Peyer's patch (tissue), 4 donors: ENCODE data around the gene ECPAS.

ENCODE experiments used
- CTCF ChIP-seq, 6 experiments: fragments of 450-650 bp in 4 of 6; fragments of 200-600 bp in 2 of 6; sonication (generic) in 1 of 6; IDR thresholded peaks; one replicate each; pipeline ENCODE4 v1.5.1; 2017 to 2019; ENCODE audit warnings: antibody characterized with exemption in 6 of 6, mild to moderate bottlenecking in 3 of 6, moderate library complexity in 1 of 6
- POLR2A ChIP-seq, 2 donors: fragments of 450-650 bp; IDR thresholded peaks; one replicate each; pipeline ENCODE4 v1.5.1; 2017; ENCODE audit warnings: antibody characterized with exemption in 2 of 2, mild to moderate bottlenecking in 2 of 2, moderate library complexity in 2 of 2

GRCh38 chr9:111400564-111400898 lies 83.7 kb downstream of the ECPAS start:
- no peak for TF ChIP-seq POLR2A (IDR thresholded peaks at IDR 0.05)
- no peak for TF ChIP-seq CTCF (IDR thresholded peaks at IDR 0.05)
